Vagina (tissue), 2 donors: ENCODE measurements around the gene AJM1.

Source experiments
- CTCF ChIP-seq, 3 experiments: fragments of 450-650 bp in 2 of 3; fragments of 200-600 bp in 1 of 3; sonication (generic) in 1 of 3; IDR thresholded peaks; one replicate each; pipeline ENCODE4 v1.5.1; 2017 to 2019; ENCODE audit warnings: antibody characterized with exemption in 3 of 3, mild to moderate bottlenecking in 2 of 3, moderate library complexity in 2 of 3
- POLR2A ChIP-seq, 2 donors: fragments of 450-650 bp; IDR thresholded peaks; one replicate each; pipeline ENCODE4 v1.6.1; 2017; ENCODE audit warnings: antibody characterized with exemption in 2 of 2, mild to moderate bottlenecking in 2 of 2, moderate library complexity in 2 of 2

- TF ChIP-seq CTCF (IDR thresholded peaks at IDR 0.05) (no peak), POLR2A (IDR thresholded peaks at IDR 0.05) (no peak)
These were observed 48.4 kb downstream of the AJM1 start for GRCh38 chr9:136890661-136891060.
